OCI-LY7 (cell line): Measurements from ENCODE around the gene EHMT2.

Source experiments
- CTCF ChIP-seq: fragments of 200-600 bp; sonication (generic); conservative IDR thresholded peaks from 2 replicates; pipeline ENCODE4 v1.5.1; 2014; ENCODE audit warnings: mild to moderate bottlenecking, antibody characterized with exemption, low read length, moderate library complexity, mixed read lengths
- EZH2phosphoT487 ChIP-seq: fragments of 200-600 bp; sonication (generic); IDR thresholded peaks from 2 replicates; pipeline ENCODE4 v1.6.1; 2018; ENCODE audit warnings: low read depth, borderline replicate concordance, mild to moderate bottlenecking, mixed run types, antibody characterized with exemption, low read length, moderate library complexity, mixed read lengths

- TF ChIP-seq CTCF (no peak), EZH2phosphoT487 (no peak)
These were observed 1.0 kb downstream of the EHMT2 start for GRCh38 chr6:31896493-31896855.
